Measurements from ENCODE around the gene PROC. TPM values are rescaled to one million over a fixed set of nuclear protein-coding genes. Genes with fewer than 3 reads are reported as not detected.

The PROC gene
- total and polyA plus RNA-seq, 8 donors, result 0.50 to 4.6 (median 3.7) TPM; not detected in 1

- ATAC-seq (no peak), DNase-seq (no peak)
- no peak for TF ChIP-seq CTCF (IDR thresholded peaks at IDR 0.05)
- no peak overlapping the region for H3K27ac ChIP-seq
- H3K9me3 ChIP-seq, result no peaks in the 10 kb centered on the region
- intact Hi-C loops (cut with DNase I), result no loop called here
- peaks cover 19 to 42% of the 10 kb centered on the region in 2 donors for H3K27me3 ChIP-seq
- no peak overlapping the region for H3K4me3 ChIP-seq
- peaks cover 9 to 17% of the 10 kb centered on the region in 2 donors for H3K4me1 ChIP-seq
- no peaks in the 10 kb centered on the region for H3K36me3 ChIP-seq
Observed at GRCh38 chr2:127424598-127425520, 6.6 kb downstream of the PROC start.

GRCh38 chr2:127425540-127426490 lies 7.6 kb downstream of the PROC start:
- H3K27me3 ChIP-seq, result peaks cover 19 to 39% of the 10 kb centered on the region in 2 donors
- intact Hi-C loops (cut with DNase I), result no loop called here
- TF ChIP-seq CTCF (IDR thresholded peaks at IDR 0.05), result no peak
- H3K4me1 ChIP-seq, result peaks cover 9 to 17% of the 10 kb centered on the region in 2 donors
- no peak overlapping the region for H3K27ac ChIP-seq
- no peaks in the 10 kb centered on the region for H3K9me3 ChIP-seq
- H3K4me3 ChIP-seq, result no peak overlapping the region
- ATAC-seq (no peak), DNase-seq (no peak)
- H3K36me3 ChIP-seq, result no peaks in the 10 kb centered on the region

- DNase-seq (no peak), ATAC-seq (no peak)
- no peaks in the 10 kb centered on the region for H3K36me3 ChIP-seq
- H3K4me3 ChIP-seq, result no peak overlapping the region
- no peaks in the 10 kb centered on the region for H3K9me3 ChIP-seq
- intact Hi-C loops (cut with DNase I), result no loop called here
- peaks cover 9 to 17% of the 10 kb centered on the region in 2 donors for H3K4me1 ChIP-seq
- H3K27ac ChIP-seq, result no peak overlapping the region
- no peak for TF ChIP-seq CTCF (IDR thresholded peaks at IDR 0.05)
- H3K27me3 ChIP-seq, result peaks cover 19 to 30% of the 10 kb centered on the region in 2 donors
Observed at GRCh38 chr2:127426501-127427354, 8.5 kb downstream of the PROC start.

- peaks cover 9 to 16% of the 10 kb centered on the region in 2 donors for H3K4me1 ChIP-seq
- H3K36me3 ChIP-seq, result no peaks in the 10 kb centered on the region
- intact Hi-C loops (cut with DNase I), result no loop called here
- H3K27me3 ChIP-seq, result peaks cover 12 to 22% of the 10 kb centered on the region in 2 donors
- H3K4me3 ChIP-seq, result no peak overlapping the region
- no peak for TF ChIP-seq CTCF (IDR thresholded peaks at IDR 0.05)
- ATAC-seq (no peak), DNase-seq (no peak)
- no peak overlapping the region for H3K27ac ChIP-seq
- no peaks in the 10 kb centered on the region for H3K9me3 ChIP-seq
Observed at GRCh38 chr2:127427376-127428056, 9.3 kb downstream of the PROC start.
